Measurements from ENCODE around the gene FNDC3B.

DNA sequence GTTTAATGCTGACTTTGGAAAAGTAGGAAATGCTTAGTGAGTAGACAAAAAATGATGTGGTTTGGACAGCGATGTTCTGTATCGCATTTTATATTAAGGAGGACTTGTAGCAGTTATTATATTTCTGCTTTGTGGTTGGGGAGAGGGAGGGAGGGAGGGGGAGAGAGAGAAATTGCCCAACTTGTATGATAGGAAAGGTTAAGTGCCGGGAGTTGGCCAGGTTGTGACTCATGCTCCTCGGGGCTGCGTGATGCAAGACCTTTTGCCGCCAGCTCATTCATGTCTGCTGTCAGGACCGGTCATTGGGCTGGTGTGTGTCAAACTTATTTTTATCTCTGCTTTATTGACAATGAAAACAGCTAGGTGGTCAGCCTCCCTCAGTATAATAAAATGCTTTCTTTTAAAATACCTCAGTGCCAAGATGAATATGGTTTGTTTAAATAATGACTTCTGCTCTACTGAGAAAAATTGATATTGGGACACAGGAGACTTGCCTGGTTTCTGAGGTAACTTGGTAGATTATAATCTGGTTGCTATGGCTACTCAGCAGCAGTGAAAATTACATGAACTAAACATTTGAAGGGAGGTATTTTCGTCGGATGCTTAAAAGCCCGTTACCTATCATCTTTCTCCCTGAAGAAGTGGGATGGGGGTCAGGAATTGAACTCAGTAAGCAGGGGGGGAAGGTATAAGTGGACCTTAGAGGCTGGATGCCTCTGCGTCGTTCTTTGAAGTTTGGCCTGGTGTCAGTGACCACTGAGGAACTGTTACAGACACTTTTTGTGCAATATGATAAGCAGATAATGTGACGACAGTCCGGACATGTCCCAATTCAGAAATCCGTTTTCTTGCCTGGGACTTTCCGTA, 90.7 kb downstream of the FNDC3B start:
- TF ChIP-seq CTCF (IDR thresholded peaks at IDR 0.05; ENCODE audit: extremely low read depth in 1 of 2, insufficient read depth in 1 of 2, low read depth in 1 of 2, low read length in 2 of 2) (no peak), EZH2 (IDR thresholded peaks at IDR 0.05; ENCODE audit: borderline replicate concordance, low read depth, low read length, severe bottlenecking) (no peak), POLR2AphosphoS5 (IDR thresholded peaks at IDR 0.05; ENCODE audit: insufficient read depth, low read depth, low read length) (peak; percentile 63), POLR2A (IDR thresholded peaks at IDR 0.05; ENCODE audit: low read depth, low read length) (no peak), FOS (IDR thresholded peaks at IDR 0.05; ENCODE audit: borderline replicate concordance, insufficient read depth, low read length) (peak; percentile 89), GATA2 (IDR thresholded peaks at IDR 0.05; ENCODE audit: insufficient read depth, insufficient read length, low read depth, low read length) (peak; percentile 74), MYC (IDR thresholded peaks at IDR 0.05; ENCODE audit: low read depth, low read length) (no peak)
- TF ChIP-seq, protein P1, sequence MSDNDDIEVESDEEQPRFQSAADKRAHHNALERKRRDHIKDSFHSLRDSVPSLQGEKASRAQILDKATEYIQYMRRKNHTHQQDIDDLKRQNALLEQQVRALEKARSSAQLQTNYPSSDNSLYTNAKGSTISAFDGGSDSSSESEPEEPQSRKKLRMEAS (IDR thresholded peaks at IDR 0.05; ENCODE audit: insufficient read depth, insufficient read length) = no peak
